ENCODE data around the gene ISM2.

DNA sequence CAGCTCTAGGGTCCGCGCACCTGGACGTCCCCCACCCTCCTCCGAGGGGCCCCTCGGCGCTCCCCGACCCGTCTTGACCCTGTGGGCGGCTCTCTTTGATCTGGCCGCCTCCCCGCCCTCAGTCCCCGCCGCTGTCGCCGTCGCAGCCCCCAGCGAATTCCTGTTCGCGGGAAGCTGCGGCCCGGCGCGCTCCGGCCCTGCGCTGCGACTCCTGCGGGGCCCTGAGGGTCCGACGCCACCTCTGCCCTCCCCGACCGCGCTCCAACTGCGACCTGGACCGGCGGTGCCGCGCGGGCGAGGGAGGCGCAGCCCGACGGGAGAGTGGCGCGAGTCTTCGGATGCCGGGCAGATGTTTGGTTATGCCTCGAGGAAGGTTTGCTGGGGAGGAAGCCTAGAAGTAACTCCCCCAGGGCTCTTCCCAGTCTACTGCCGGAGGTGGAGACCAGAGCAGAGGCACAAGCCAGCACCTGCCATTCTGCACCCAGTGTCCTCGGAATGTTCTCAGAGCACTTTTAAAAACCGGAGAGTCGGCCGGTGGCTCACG is 440 bp upstream of the ISM2 start:
- TF ChIP-seq CTCF (IDR thresholded peaks at IDR 0.05) (no peak), POLR2A (IDR thresholded peaks at IDR 0.05) (no peak)
